ENCODE results near the gene RIN3. TPM values are rescaled to one million over a fixed set of nuclear protein-coding genes. Genes with fewer than 3 reads are reported as not detected.

The RIN3 gene
- total RNA-seq, 2 experiments from 2014 or later = 76.1 to 122 TPM

Other genes with a start within 250 kb of the RIN3 start
- gene SLC24A4, start 190.6 kb upstream of the RIN3 start, total RNA-seq = not detected
- 1 to 10 TPM in 1 of 2 experiments, under 1 TPM in 1; 0.63 to 1.2 TPM for gene LGMN, start 234.8 kb downstream of the RIN3 start, total RNA-seq